Natural killer cell treated with Interleukin-12 subunit alpha and Interleukin-12 subunit beta and Interleukin-15 and Interleukin-18, amount 100 ng/mL, for 72 hours (primary cell): ENCODE results near the gene PHF12. TPM values are rescaled to one million over a fixed set of nuclear protein-coding genes. Genes with fewer than 3 reads are reported as not detected.
"Not testable (repeated sequence)": the region's sequence is repeated elsewhere in the genome, so short reads cannot be mapped to it uniquely, and the experiment has no call there.

Experiments used
- ATAC-seq, 2 donors: fragments of 150-1000 bp; cut with Tn5 transposase in 1 of 2; sonication (Bioruptor Pico), chemical (Tn5 transposase) in 1 of 2; 2 replicates each; pipeline ENCODE4 v1.10.0; 2021
- DNase-seq: peaks from one replicate; pipeline ENCODE4 v3.0.0; 2022; ENCODE audit warnings: low spot score
- H3K27ac Mint-ChIP-seq, 2 donors: 1 replicate in 1 of 2; 2 replicates in 1 of 2; pipeline ENCODE4 v1.8.0; 2022; ENCODE audit warnings: mixed read lengths in 2 of 2, mild to moderate bottlenecking in 1 of 2, moderate library complexity in 1 of 2
- H3K27me3 Mint-ChIP-seq, 2 donors: 1 replicate in 1 of 2; 2 replicates in 1 of 2; pipeline ENCODE4 v1.8.0; 2022; ENCODE audit warnings: mixed read lengths in 2 of 2
- H3K36me3 Mint-ChIP-seq: one replicate; pipeline ENCODE4 v1.8.0; 2022; ENCODE audit warnings: mixed read lengths
- H3K4me1 Mint-ChIP-seq, 2 donors: 1 replicate in 1 of 2; 2 replicates in 1 of 2; pipeline ENCODE4 v1.8.0; 2022; ENCODE audit warnings: low read depth in 2 of 2, mixed read lengths in 2 of 2, mild to moderate bottlenecking in 1 of 2
- H3K4me3 Mint-ChIP-seq: one replicate; pipeline ENCODE4 v1.8.0; 2022; ENCODE audit warnings: mixed read lengths
- H3K9me3 Mint-ChIP-seq: 2 replicates; pipeline ENCODE4 v1.8.0; 2022; ENCODE audit warnings: mixed read lengths
- total RNA-seq, 2 donors: library from RNA; stranded (reverse); gene quantifications; one replicate each; pipeline ENCODE4 v1.2.3, GENCODE V29; 2022

PHF12 gene
- total RNA-seq, 2 donors from 2014 or later, result 68.0 to 72.2 TPM

- DNase-seq (peak; percentile 18), ATAC-seq (no peak)
- H3K27me3 Mint-ChIP-seq, result no peaks in the 10 kb centered on the region
- H3K4me1 Mint-ChIP-seq, result peaks cover 22 to 25% of the 10 kb centered on the region in 2 donors
- no peak overlapping the region for H3K4me3 Mint-ChIP-seq
- H3K36me3 Mint-ChIP-seq, result no peaks in the 10 kb centered on the region
- no peak overlapping the region for H3K27ac Mint-ChIP-seq
- H3K9me3 Mint-ChIP-seq, result no peaks in the 10 kb centered on the region
Measured at GRCh38 chr17:28904800-28905199, 46.5 kb downstream of the PHF12 start.

GRCh38 chr17:28903546-28903841 is 47.8 kb downstream of the PHF12 start:
- not testable (repeated sequence) for DNase-seq, ATAC-seq, H3K27me3 Mint-ChIP-seq, H3K9me3 Mint-ChIP-seq, H3K36me3 Mint-ChIP-seq
- Mint-ChIP-seq H3K27ac (peak overlapping the region; percentile 57 to 65), H3K4me1 (peaks cover 25 to 32% of the 10 kb centered on the region in 2 donors), H3K4me3 (peak overlapping the region; percentile 60)

DNA sequence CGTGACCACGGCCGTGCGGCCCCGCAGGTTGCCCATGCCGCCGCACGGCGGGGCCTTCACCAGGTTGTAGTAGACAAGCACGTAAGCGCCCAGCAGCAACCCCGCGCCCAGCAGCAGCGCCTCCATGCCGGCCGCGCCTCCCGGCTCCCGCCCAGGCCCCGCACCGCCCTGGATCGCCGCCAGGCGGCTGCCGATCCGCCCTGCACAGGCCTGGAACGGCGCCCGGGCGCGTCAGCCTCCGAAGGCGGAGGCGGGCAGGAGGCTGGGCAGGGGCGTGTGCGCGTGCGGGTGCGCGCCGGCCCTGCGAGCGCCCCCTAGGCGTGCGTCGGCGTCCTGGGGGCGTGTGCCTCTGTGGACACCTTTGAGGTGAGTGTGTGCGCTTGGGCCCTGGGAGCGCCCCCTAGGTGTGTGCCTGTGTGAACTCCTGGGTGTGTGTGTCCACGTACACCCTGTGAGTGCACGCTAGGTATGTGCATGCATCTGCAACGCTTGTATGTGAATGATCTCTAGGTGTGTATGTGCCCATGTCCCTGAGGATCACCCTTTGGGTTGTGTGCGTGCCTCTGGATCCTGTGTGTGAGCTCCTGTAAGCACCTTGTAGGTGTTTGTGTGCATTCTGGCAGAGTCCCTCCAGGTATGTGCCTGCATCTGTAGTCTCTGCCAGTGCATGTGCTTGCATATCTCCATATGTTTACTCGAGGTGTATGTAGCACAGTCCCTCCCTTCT is 48.3 kb downstream of the PHF12 start, which contains the start of gene DHRS13:
DHRS13 (minus strand) TSS at position 261 of the 727 bp plus-strand sequence; CDS start at position 126, 135 bp downstream.
- no peaks in the 10 kb centered on the region for H3K9me3 Mint-ChIP-seq

DNA sequence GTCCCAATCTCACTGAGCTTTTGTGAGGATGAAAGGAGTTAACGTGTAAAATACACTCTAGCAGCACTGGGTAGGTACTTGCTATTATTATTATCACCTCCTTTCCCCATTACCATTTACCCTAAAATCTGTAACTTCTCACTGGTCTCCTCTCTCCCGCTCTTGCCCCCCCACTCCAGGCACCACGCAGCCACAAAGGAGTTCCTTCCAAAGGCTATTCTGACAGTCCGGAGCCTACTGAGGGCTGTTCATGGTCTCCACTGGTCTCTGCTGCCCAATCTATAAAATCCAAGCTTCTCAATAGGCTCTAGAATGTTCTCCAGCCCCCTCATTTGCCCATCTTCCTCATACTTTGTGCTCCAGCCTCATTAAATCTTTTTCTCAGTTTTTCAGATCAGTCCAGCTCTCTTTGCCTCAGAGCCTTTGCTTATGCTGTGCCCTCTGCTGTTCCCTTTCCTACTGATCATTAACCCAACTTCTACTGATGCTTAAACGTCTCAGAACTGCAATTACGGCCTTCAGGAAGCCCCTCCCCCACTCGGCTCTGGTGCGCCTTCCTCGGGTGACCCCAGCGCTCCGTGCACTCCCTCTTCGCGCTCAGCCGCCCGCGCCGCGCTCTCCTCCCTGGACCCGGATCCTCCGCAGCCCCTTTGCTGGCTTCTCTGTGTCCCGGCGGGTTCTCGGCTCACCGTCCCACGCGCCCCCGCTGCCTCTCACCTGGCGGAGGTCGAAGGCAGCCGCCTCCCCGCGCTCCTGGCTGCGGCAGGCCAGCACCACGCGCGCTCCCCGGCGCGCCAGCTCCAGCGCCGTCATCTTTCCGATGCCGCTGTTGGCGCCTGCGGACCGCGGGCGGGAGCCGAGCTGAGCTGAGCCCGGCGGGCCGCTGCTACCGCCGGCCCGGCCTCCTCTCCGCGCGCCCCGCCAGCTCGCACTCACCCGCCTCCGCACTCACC is 49.2 kb downstream of the PHF12 start:
- peak; percentile 71 for DNase-seq
- Mint-ChIP-seq H3K4me1 (peaks cover 31 to 38% of the 10 kb centered on the region in 2 donors), H3K36me3 (no peaks in the 10 kb centered on the region), H3K4me3 (peak overlapping the region; percentile 93), H3K27ac (peak overlapping the region; percentile 65 to 76), H3K9me3 (no peaks in the 10 kb centered on the region), H3K27me3 (no peaks in the 10 kb centered on the region)
- ATAC-seq, result peak; percentile 60 to 73

More for the DNA sequence above, 48.3 kb downstream of the PHF12 start, which contains the start of gene DHRS13:
- Mint-ChIP-seq H3K27me3 (no peaks in the 10 kb centered on the region), H3K4me3 (peak within 1 kb of the TSS; percentile 93), H3K4me1 (peaks cover 27 to 33% of the 10 kb centered on the region in 2 donors), H3K36me3 (no peaks in the 10 kb centered on the region), H3K27ac (peak within 1 kb of the TSS; percentile 65 to 76)
- DNase-seq, result peak; percentile 93
- peak; percentile 98 for ATAC-seq

DNA sequence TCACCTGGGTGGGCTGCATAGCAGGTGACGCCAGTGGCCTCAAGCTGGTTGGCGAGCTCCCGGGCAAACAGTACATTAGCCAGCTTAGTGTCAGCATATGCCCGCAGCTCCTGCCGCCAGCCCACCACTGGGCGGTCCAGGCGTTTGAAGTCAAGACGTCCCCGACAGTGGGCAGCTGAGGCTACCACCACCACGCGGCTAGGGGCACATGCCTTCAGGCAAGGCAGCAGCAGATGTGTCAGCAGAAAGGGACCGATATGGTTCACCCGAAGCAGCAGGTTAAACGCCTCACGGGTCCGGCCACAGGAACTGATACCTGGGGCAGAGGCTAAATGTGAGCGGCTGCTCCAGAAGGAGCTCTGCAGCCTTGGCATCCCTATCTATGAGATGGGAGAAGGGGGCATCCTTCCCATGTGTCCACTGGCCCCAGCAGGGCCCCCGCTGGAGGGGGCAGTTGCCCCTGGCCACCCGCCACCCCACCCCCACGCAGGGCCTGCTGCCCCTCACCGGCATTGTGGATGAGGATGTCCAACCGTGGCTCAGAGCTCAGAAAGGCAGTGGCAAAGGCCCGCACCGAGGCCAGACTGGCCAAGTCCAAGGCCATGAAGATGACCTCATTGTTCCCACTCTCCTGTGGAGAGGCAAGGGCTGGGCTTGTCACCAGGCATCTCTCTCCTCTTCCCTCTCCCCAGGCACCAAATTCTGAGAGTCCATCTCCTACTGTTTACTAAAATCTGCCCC is 50.2 kb downstream of the PHF12 start:
- no peaks in the 10 kb centered on the region for H3K27me3 Mint-ChIP-seq
- peak overlapping the region; percentile 65 to 76 for H3K27ac Mint-ChIP-seq
- no peaks in the 10 kb centered on the region for H3K9me3 Mint-ChIP-seq
- ATAC-seq (no peak), DNase-seq (peak; percentile 54)
- peaks cover 40 to 45% of the 10 kb centered on the region in 2 donors for H3K4me1 Mint-ChIP-seq
- H3K36me3 Mint-ChIP-seq, result no peaks in the 10 kb centered on the region
- peak overlapping the region; percentile 93 for H3K4me3 Mint-ChIP-seq

DNA sequence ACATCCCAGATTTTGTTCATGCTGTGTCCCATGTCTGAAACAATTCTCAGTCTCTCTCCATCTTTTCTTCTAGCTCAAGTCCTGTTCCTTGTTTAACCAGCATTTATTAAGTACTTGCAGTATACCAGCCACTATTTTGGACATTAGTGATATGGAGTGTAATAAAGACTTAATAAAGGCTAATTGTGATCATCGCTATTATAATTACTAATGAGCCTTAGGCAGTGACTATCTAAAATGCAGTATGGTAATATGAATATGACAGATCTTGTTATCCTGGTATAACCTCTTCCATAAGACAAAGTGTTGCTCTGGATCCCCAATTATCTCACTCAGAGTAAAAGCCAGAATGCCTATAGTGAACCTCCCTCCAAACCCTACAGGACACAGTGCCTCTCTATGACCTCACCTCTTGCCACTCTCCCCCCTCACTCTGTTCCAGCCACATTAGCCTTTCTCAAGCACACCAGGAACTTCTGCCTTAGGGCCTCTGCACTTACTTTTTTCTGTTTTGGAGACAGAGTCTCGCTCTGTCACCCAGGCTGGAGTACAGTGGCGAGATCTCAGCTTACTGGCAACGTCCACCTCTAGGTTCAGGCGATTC is 52.0 kb downstream of the PHF12 start:
- Mint-ChIP-seq H3K27ac (peak overlapping the region; percentile 62 to 93), H3K27me3 (no peaks in the 10 kb centered on the region), H3K9me3 (no peaks in the 10 kb centered on the region), H3K36me3 (no peaks in the 10 kb centered on the region), H3K4me3 (peak overlapping the region; percentile 54), H3K4me1 (peaks cover 46 to 50% of the 10 kb centered on the region in 2 donors)
- DNase-seq (peak; percentile 15), ATAC-seq (no peak)

GRCh38 chr17:28898527-28898955 is 52.8 kb downstream of the PHF12 start:
- Mint-ChIP-seq H3K4me1 (peaks cover 47 to 53% of the 10 kb centered on the region in 2 donors), H3K9me3 (no peaks in the 10 kb centered on the region), H3K36me3 (no peaks in the 10 kb centered on the region), H3K4me3 (peak overlapping the region; percentile 93), H3K27ac (peak overlapping the region; percentile 93 to 97), H3K27me3 (no peaks in the 10 kb centered on the region)
- no peak for ATAC-seq
- DNase-seq, result peak; percentile 32

- Mint-ChIP-seq H3K4me3 (peak overlapping the region; percentile 93), H3K36me3 (no peaks in the 10 kb centered on the region), H3K27me3 (no peaks in the 10 kb centered on the region), H3K9me3 (no peaks in the 10 kb centered on the region), H3K4me1 (peaks cover 48 to 54% of the 10 kb centered on the region in 2 donors), H3K27ac (peak overlapping the region; percentile 93 to 97)
- ATAC-seq (no peak), DNase-seq (peak; percentile 23)
Measured at GRCh38 chr17:28897769-28898526, 53.4 kb downstream of the PHF12 start.

DNA sequence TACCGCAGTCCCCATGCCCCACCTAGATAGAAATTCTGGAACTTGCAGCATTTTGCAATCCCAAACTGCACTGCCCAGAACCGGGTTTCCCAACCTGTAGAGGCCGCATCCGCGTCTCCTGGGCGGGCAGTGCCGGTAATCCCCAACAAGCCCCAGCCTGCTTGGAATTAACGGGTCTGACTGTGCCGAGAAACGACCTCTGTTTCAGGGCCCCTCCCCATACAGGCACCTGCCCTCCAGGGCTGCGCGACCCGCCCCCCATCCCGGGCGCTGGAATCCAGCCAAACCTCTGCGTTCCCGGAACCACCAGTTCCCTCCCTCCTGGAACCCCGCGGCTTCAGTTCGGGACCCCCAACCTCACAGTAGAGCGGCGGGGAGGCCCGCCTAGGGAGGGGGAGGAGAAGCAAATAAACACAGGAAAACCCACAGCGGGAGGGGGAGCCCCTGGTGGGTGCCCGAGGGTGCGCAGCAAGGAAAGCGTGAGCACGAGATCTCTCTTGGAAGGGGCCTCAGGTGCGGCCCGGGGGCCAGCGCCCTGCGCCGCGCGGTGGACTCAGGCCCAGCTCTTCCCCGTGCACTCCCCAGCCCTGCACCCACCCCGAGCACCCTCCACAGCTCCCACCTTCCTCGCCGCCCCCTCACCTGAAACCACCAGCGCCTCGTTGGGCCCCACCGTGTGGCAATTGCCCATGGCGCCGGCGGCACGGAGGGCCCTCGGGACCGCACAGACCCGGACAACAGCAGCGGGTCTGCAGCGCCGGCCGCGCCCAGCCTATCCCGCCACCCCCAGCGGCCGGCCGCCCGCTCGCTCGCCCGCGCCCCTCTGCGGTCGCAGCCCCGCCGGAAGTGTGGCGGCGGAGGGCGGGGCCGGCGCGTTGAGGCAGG is 54.2 kb downstream of the PHF12 start, which contains the start of gene FLOT2:
FLOT2 (minus strand) TSS at position 850 of the 885 bp plus-strand sequence; CDS start at position 691, 159 bp downstream.
- ATAC-seq, result peak; percentile 76 to 77
- H3K27me3 Mint-ChIP-seq, result no peaks in the 10 kb centered on the region
- no peaks in the 10 kb centered on the region for H3K36me3 Mint-ChIP-seq

GRCh38 chr17:28896491-28896883 is 54.8 kb downstream of the PHF12 start:
- H3K9me3 Mint-ChIP-seq, result no peaks in the 10 kb centered on the region
- H3K4me1 Mint-ChIP-seq, result peaks cover 48 to 56% of the 10 kb centered on the region in 2 donors
- peaks cover 3% of the 10 kb centered on the region for H3K36me3 Mint-ChIP-seq
- peak overlapping the region; percentile 93 to 97 for H3K27ac Mint-ChIP-seq
- peak overlapping the region; percentile 93 for H3K4me3 Mint-ChIP-seq
- ATAC-seq, result no peak
- DNase-seq, result no peak
- no peaks in the 10 kb centered on the region for H3K27me3 Mint-ChIP-seq

More for the DNA sequence above, 54.2 kb downstream of the PHF12 start, which contains the start of gene FLOT2:
- peaks cover 50 to 57% of the 10 kb centered on the region in 2 donors for H3K4me1 Mint-ChIP-seq
- no peaks in the 10 kb centered on the region for H3K9me3 Mint-ChIP-seq
- H3K4me3 Mint-ChIP-seq, result peak within 1 kb of the TSS; percentile 93
- peak; percentile 76 for DNase-seq
- peak within 1 kb of the TSS; percentile 93 to 97 for H3K27ac Mint-ChIP-seq

DNA sequence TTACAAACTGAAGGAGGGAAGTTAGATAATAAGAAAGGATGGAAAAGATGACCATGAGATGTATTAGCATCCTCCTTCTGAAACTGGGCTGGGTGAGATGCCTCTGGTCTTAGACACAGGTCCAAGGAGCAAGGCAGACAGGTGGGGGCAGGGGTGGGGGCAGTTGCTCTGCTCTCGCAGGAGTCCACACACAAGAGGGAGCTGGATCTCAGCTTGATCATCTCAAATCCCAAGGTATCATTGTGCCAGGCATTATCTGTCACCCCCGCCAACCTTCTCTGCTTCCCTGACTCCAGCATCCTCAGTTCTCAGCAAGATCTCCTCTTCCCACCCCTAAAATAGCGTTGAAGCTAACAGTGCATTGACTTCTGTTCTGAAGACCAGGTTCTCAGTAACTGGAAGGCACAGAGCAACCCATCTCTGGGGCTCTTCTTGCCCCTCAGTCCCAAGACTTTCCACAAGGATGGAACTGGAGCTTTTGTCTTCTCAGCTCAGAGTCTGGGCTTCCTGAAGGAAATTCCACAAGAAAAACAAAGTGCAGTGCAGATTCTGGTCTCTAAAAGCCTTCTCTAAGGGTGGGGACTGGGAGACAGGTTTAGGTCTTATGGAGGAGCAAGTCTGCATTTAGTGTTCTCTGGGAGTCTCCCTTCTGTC is 55.4 kb downstream of the PHF12 start:
- Mint-ChIP-seq H3K27me3 (no peaks in the 10 kb centered on the region), H3K36me3 (peaks cover 6% of the 10 kb centered on the region), H3K27ac (peak overlapping the region; percentile 93 to 97), H3K4me3 (peak overlapping the region; percentile 93), H3K9me3 (no peaks in the 10 kb centered on the region), H3K4me1 (peaks cover 52 to 59% of the 10 kb centered on the region in 2 donors)
- no peak for ATAC-seq
- peak; percentile 54 for DNase-seq
